Hepatocyte (in vitro differentiated cells): ENCODE results near the gene DES. TPM values are rescaled to one million over a fixed set of nuclear protein-coding genes. Genes with fewer than 3 reads are reported as not detected.

Experiments
- DNase-seq: peaks from one replicate; pipeline ENCODE4 v3.0.0-alpha.2; 2016; ENCODE audit warnings: low spot score
- H2AFZ ChIP-seq: fragments of 200-600 bp; sonication (generic); 2 replicates; pipeline ENCODE4 v1.6.0; 2016; ENCODE audit warnings: antibody characterized with exemption, mild to moderate bottlenecking
- H3K27ac ChIP-seq: fragments of 200-600 bp; sonication (generic); 2 replicates; pipeline ENCODE4 v1.5.1; 2016; ENCODE audit warnings: mild to moderate bottlenecking
- H3K27me3 ChIP-seq: fragments of 200-600 bp; sonication (generic); 2 replicates; pipeline ENCODE4 v1.6.1; 2016
- H3K36me3 ChIP-seq: fragments of 200-600 bp; sonication (generic); replicated peaks from 2 replicates; pipeline ENCODE4 v1.5.1; 2016; ENCODE audit warnings: low read depth; ENCODE audit not compliant: insufficient read depth
- H3K4me1 ChIP-seq: fragments of 200-600 bp; sonication (generic); 2 replicates; pipeline ENCODE4 v1.5.1; 2016; ENCODE audit warnings: mild to moderate bottlenecking, moderate library complexity; ENCODE audit not compliant: insufficient read depth
- H3K4me2 ChIP-seq: fragments of 200-600 bp; sonication (generic); 2 replicates; pipeline ENCODE4 v1.6.0; 2016
- H3K4me3 ChIP-seq: fragments of 200-600 bp; sonication (generic); 2 replicates; pipeline ENCODE4 v1.5.1; 2016; ENCODE audit warnings: mild to moderate bottlenecking
- H3K79me2 ChIP-seq: fragments of 200-600 bp; sonication (generic); 2 replicates; pipeline ENCODE4 v1.6.0; 2017; ENCODE audit warnings: mild to moderate bottlenecking
- H3K9me2 ChIP-seq: fragments of 200-600 bp; sonication (generic); replicated peaks from 2 replicates; pipeline ENCODE4 v1.6.0; 2017; ENCODE audit warnings: mild to moderate bottlenecking; ENCODE audit not compliant: insufficient read depth
- H3K9me3 ChIP-seq: fragments of 200-600 bp; sonication (generic); 2 replicates; pipeline ENCODE4 v1.5.1; 2016; ENCODE audit warnings: low read depth, mild to moderate bottlenecking
- H4K20me1 ChIP-seq: fragments of 200-600 bp; sonication (generic); 2 replicates; pipeline ENCODE4 v1.6.0; 2016; ENCODE audit warnings: mild to moderate bottlenecking; ENCODE audit not compliant: insufficient read depth, poor library complexity, severe bottlenecking
- CTCF ChIP-seq: fragments of 200-600 bp; sonication (generic); IDR thresholded peaks from 2 replicates; pipeline ENCODE4 v1.5.1; 2016; ENCODE audit warnings: antibody characterized with exemption, mild to moderate bottlenecking; ENCODE audit not compliant: poor library complexity
- EZH2 ChIP-seq: fragments of 200-600 bp; sonication (generic); IDR thresholded peaks from 2 replicates; pipeline ENCODE4 v1.6.1; 2016; ENCODE audit warnings: antibody characterized with exemption, mild to moderate bottlenecking, borderline replicate concordance
- EZH2phosphoT487 ChIP-seq: fragments of 200-600 bp; sonication (generic); IDR thresholded peaks from one replicate; pipeline ENCODE4 v1.6.1; 2018; ENCODE audit warnings: antibody characterized with exemption, mild to moderate bottlenecking, low read depth, moderate library complexity; ENCODE audit not compliant: unreplicated experiment, severe bottlenecking
- WGBS: methylation state at CpG from one replicate; pipeline ENCODE4 v1.1.6; 2016; ENCODE audit warnings: low lambda C conversion rate; ENCODE audit errors: missing lambda C conversion rate; 5-methylcytosine and 5-hydroxymethylcytosine counted together
- polyA plus RNA-seq: library from polyadenylated mRNA; unstranded; fragments of >200 nt; fragmentation: Nextera tagmentation; extraction: Ambion mirVana; gene quantifications from 2 replicates; pipeline ENCODE4 v1.2.1, GENCODE V29; 2016
- total RNA-seq: library from RNA; depleted of rRNA; stranded (reverse); fragments of >200 nt; gene quantifications from 2 replicates; pipeline ENCODE4 v1.2.3, GENCODE V29; 2014

DES gene
- total and polyA plus RNA-seq, 2 experiments from 2014 or later, result 60.9 to 103 TPM

- H3K4me1 ChIP-seq, result peaks cover 57% of the 10 kb centered on the region
- H3K27ac ChIP-seq, result no peak overlapping the region
- 89% methylated on average over 8 of the region's 8 CpGs for WGBS
- TF ChIP-seq EZH2, result no peak
- no peak for TF ChIP-seq CTCF
- TF ChIP-seq EZH2phosphoT487, result no peak
- no peak overlapping the region for H2AFZ ChIP-seq
- H3K9me3 ChIP-seq, result no peaks in the 10 kb centered on the region
- H3K27me3 ChIP-seq, result no peaks in the 10 kb centered on the region
- no peak overlapping the region for H3K4me3 ChIP-seq
- no peak for DNase-seq
- no peaks in the 10 kb centered on the region for H4K20me1 ChIP-seq
- no peaks in the 10 kb centered on the region for H3K9me2 ChIP-seq
- H3K79me2 ChIP-seq, result no peaks in the 10 kb centered on the region
- H3K36me3 ChIP-seq, result no peaks in the 10 kb centered on the region
- H3K4me2 ChIP-seq, result no peak overlapping the region
These were observed 16.6 kb upstream of the DES start for GRCh38 chr2:219401606-219402005.

- TF ChIP-seq EZH2phosphoT487 (no peak), CTCF (peak; percentile 97)
- Histone ChIP-seq H3K4me3 (no peak overlapping the region), H4K20me1 (no peaks in the 10 kb centered on the region), H3K4me1 (peaks cover 54% of the 10 kb centered on the region), H2AFZ (no peak overlapping the region), H3K4me2 (no peak overlapping the region), H3K27me3 (no peaks in the 10 kb centered on the region), H3K9me2 (no peaks in the 10 kb centered on the region), H3K36me3 (no peaks in the 10 kb centered on the region), H3K9me3 (no peaks in the 10 kb centered on the region), H3K79me2 (no peaks in the 10 kb centered on the region), H3K27ac (peak overlapping the region; percentile 9)
- WGBS, result 16% methylated on average over 15 of the region's 15 CpGs
- DNase-seq, result peak; percentile 92
These were observed 15.3 kb upstream of the DES start for GRCh38 chr2:219402665-219403515.

DNA sequence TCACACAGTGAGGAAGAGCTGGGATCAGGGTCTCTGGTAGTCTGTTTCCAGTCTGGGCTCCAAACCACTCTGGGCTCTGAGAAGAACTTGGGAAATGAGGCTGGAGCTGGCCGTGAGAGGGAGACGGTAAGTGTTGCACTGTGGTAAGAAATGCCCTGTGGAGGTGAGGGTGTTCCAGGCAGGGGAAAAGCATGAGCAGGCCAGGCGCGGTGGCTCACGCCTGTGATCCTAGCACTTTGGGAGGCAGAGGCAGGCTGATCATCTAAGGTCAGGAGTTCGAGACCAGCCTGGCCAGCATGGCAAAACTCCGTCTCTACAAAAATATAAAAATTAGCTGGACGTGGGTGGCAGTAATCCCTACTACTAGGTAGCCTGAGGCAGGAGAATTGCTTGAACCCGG lies 14.3 kb upstream of the DES start:
- WGBS, result 90% methylated on average over 9 of the region's 9 CpGs
- H3K9me2 ChIP-seq, result no peaks in the 10 kb centered on the region
- H3K9me3 ChIP-seq, result no peaks in the 10 kb centered on the region
- no peak overlapping the region for H3K4me3 ChIP-seq
- H3K36me3 ChIP-seq, result no peaks in the 10 kb centered on the region
- TF ChIP-seq CTCF (no peak), EZH2 (no peak), EZH2phosphoT487 (no peak)
- H3K79me2 ChIP-seq, result no peaks in the 10 kb centered on the region
- no peak for DNase-seq
- H3K4me2 ChIP-seq, result no peak overlapping the region
- H4K20me1 ChIP-seq, result no peaks in the 10 kb centered on the region
- no peak overlapping the region for H3K27ac ChIP-seq
- peaks cover 46% of the 10 kb centered on the region for H3K4me1 ChIP-seq
- H3K27me3 ChIP-seq, result no peaks in the 10 kb centered on the region
- no peak overlapping the region for H2AFZ ChIP-seq
